IMR-90 (cell line): ENCODE measurements around the gene S100Z. TPM values are rescaled to one million over a fixed set of nuclear protein-coding genes. Genes with fewer than 3 reads are reported as not detected.

Experiments used
- ATAC-seq: fragments of 200-7000 bp; cut with Tn5 transposase; 2 replicates; pipeline ENCODE4 v1.9.1; 2020; ENCODE audit warnings: low read depth, mild to moderate bottlenecking, moderate library complexity
- BruUV-seq: library from RNA; stranded (reverse); fragments of 400-500 nt; replicated peaks from 2 replicates; lab custom pipeline; 2021; lab: Mats Ljungman, UMichigan
- CTCF ChIA-PET: fragments of 300-600 bp; formaldehyde crosslinking; extraction: SDS; loops from one replicate; lab custom pipeline; 2021; ENCODE audit warnings: antibody characterized with exemption; lab: Yijun Ruan, JAX
- POLR2A ChIA-PET: fragments of 300-600 bp; sonication (Branson Sonifier 250); formaldehyde crosslinking; loops from one replicate; lab custom pipeline; 2022; ENCODE audit warnings: antibody characterized with exemption; ENCODE audit not compliant: unreplicated experiment; lab: Charles Lee
- DNase-seq: peaks from one replicate; pipeline ENCODE4 v3.0.0; 2013
- H2AFZ ChIP-seq: replicated peaks from 2 replicates; pipeline ENCODE3; 2013; ENCODE audit warnings: low read length, mild to moderate bottlenecking; ENCODE audit not compliant: poor library complexity
- H2AK5ac ChIP-seq: 2 replicates; pipeline ENCODE4 v1.6.1; 2013; ENCODE audit warnings: low read depth, low read length, inconsistent platforms
- H2AK9ac ChIP-seq: replicated peaks from 2 replicates; pipeline ENCODE3; 2013; ENCODE audit warnings: mild to moderate bottlenecking, low read depth, low read length, moderate library complexity; ENCODE audit not compliant: poor library complexity
- H2BK120ac ChIP-seq: 2 replicates; pipeline ENCODE4 v1.6.1; 2013; ENCODE audit warnings: low read depth, low read length, inconsistent platforms
- H2BK15ac ChIP-seq: 3 replicates; pipeline ENCODE4 v1.6.1; 2013; ENCODE audit warnings: low read depth, low read length, inconsistent platforms
- H2BK20ac ChIP-seq: 2 replicates; pipeline ENCODE4 v1.6.1; 2013; ENCODE audit warnings: low read depth, mild to moderate bottlenecking, inconsistent platforms, low read length, moderate library complexity
- H2BK5ac ChIP-seq: 2 replicates; pipeline ENCODE4 v1.6.1; 2013; ENCODE audit warnings: mild to moderate bottlenecking, low read depth, low read length, inconsistent platforms; ENCODE audit not compliant: poor library complexity, severe bottlenecking
- H3K14ac ChIP-seq: replicated peaks from 2 replicates; pipeline ENCODE4 v1.6.1; 2013; ENCODE audit warnings: low read depth, low read length, inconsistent platforms
- H3K18ac ChIP-seq: 2 replicates; pipeline ENCODE4 v1.6.1; 2013; ENCODE audit warnings: low read depth, low read length, control low read depth
- H3K23ac ChIP-seq: 2 replicates; pipeline ENCODE4 v1.6.1; 2013; ENCODE audit warnings: low read depth, low read length, inconsistent platforms
- H3K27ac ChIP-seq: 2 replicates; pipeline ENCODE4 v1.5.1; 2013; ENCODE audit warnings: mild to moderate bottlenecking, control low read depth, low read length; ENCODE audit not compliant: insufficient read depth
- H3K27me3 ChIP-seq: 2 replicates; pipeline ENCODE4 v1.6.1; 2013; ENCODE audit warnings: low read length; ENCODE audit not compliant: control insufficient read depth, insufficient read depth
- H3K36me3 ChIP-seq: 2 replicates; pipeline ENCODE4 v1.6.1; 2013; ENCODE audit warnings: low read length, mixed read lengths; ENCODE audit not compliant: control insufficient read depth, insufficient read depth
- H3K4ac ChIP-seq: 2 replicates; pipeline ENCODE4 v1.6.1; 2013; ENCODE audit warnings: low read depth, low read length, inconsistent platforms
- H3K4me1 ChIP-seq: 2 replicates; pipeline ENCODE4 v1.6.1; 2013; ENCODE audit warnings: low read length, mixed read lengths; ENCODE audit not compliant: control insufficient read depth, insufficient read depth
- H3K4me2 ChIP-seq: 2 replicates; pipeline ENCODE4 v1.6.1; 2013; ENCODE audit warnings: low read depth, mild to moderate bottlenecking, control low read depth, low read length, moderate library complexity
- H3K4me3 ChIP-seq: 2 replicates; pipeline ENCODE4 v1.5.1; 2013; ENCODE audit warnings: low read depth, mild to moderate bottlenecking, control low read depth, low read length, moderate library complexity; ENCODE audit not compliant: insufficient read depth
- H3K56ac ChIP-seq: 2 replicates; pipeline ENCODE4 v1.6.1; 2013; ENCODE audit warnings: low read length, inconsistent platforms; ENCODE audit not compliant: insufficient read depth; ENCODE audit errors: extremely low read depth
- H3K79me1 ChIP-seq, 2 experiments: 2 replicates each; pipeline ENCODE4 v1.6.1; 2013; ENCODE audit warnings: low read length in 2 of 2, inconsistent platforms in 1 of 2, low read depth in 1 of 2
- H3K9ac ChIP-seq: 2 replicates; pipeline ENCODE4 v1.6.1; 2013; ENCODE audit warnings: low read depth, low read length, control low read depth
- H3K9me1 ChIP-seq: 2 replicates; pipeline ENCODE4 v1.6.1; 2013; ENCODE audit warnings: low read length, inconsistent platforms; ENCODE audit not compliant: insufficient read depth
- H3K9me3 ChIP-seq: 2 replicates; pipeline ENCODE4 v1.6.1; 2013; ENCODE audit warnings: low read length; ENCODE audit not compliant: control insufficient read depth, insufficient read depth
- H4K20me1 ChIP-seq: 2 replicates; pipeline ENCODE4 v1.6.1; 2013; ENCODE audit warnings: low read length, inconsistent platforms; ENCODE audit not compliant: insufficient read depth
- H4K5ac ChIP-seq: 2 replicates; pipeline ENCODE4 v1.6.1; 2013; ENCODE audit warnings: mild to moderate bottlenecking, low read depth, low read length, control low read depth
- H4K8ac ChIP-seq, 2 experiments: 2 replicates each; pipeline ENCODE4 v1.6.1; 2013; ENCODE audit warnings: low read depth in 2 of 2, low read length in 2 of 2, control low read depth in 1 of 2, inconsistent platforms in 1 of 2
- H4K91ac ChIP-seq: 2 replicates; pipeline ENCODE4 v1.6.1; 2013; ENCODE audit warnings: low read depth, low read length, inconsistent platforms; ENCODE audit not compliant: insufficient read depth
- CHD1 ChIP-seq: IDR thresholded peaks from 2 replicates; pipeline ENCODE4 v1.6.1; 2012; ENCODE audit warnings: low read depth, low read length, improper control_type of control experiment
- FOS ChIP-seq: fragments of 150-350 bp; IDR thresholded peaks from 2 replicates; pipeline ENCODE4 v1.6.1; 2016; ENCODE audit warnings: low read depth, low read length
- MXI1 ChIP-seq: IDR thresholded peaks from 2 replicates; pipeline ENCODE4 v1.6.1; 2012; ENCODE audit warnings: low read depth, mild to moderate bottlenecking, low read length, moderate library complexity, borderline replicate concordance
- NFE2L2 ChIP-seq: fragments of 150-350 bp; IDR thresholded peaks from 2 replicates; pipeline ENCODE4 v1.6.1; 2016; ENCODE audit warnings: low read depth, mild to moderate bottlenecking, low read length
- POLR2A ChIP-seq: IDR thresholded peaks from 2 replicates; pipeline ENCODE4 v1.6.1; 2012; ENCODE audit warnings: mild to moderate bottlenecking, low read depth, low read length
- RAD21 ChIP-seq: IDR thresholded peaks from 2 replicates; pipeline ENCODE4 v1.6.1; 2012; ENCODE audit warnings: low read length, improper control_type of control experiment
- SMC3 ChIP-seq: fragments of 150-350 bp; IDR thresholded peaks from 2 replicates; pipeline ENCODE4 v1.6.1; 2016; ENCODE audit warnings: low read depth, mild to moderate bottlenecking, antibody characterized with exemption, low read length, moderate library complexity
- USF2 ChIP-seq: fragments of 150-350 bp; IDR thresholded peaks from 2 replicates; pipeline ENCODE4 v1.6.1; 2017; ENCODE audit warnings: mild to moderate bottlenecking, antibody characterized with exemption, low read length, low read depth
- WGBS, 2 experiments: methylation state at CpG; one replicate each; pipeline versions ENCODE4 v1.1.5 to v1.1.7; 2013; ENCODE audit warnings: missing lambda C conversion rate in 2 of 2; ENCODE audit not compliant: insufficient read length in 1 of 2; ENCODE audit errors: extremely low coverage in 2 of 2; 5-methylcytosine and 5-hydroxymethylcytosine counted together
- dilution Hi-C: fragments of 300-500 bp; cut with HindIII; formaldehyde crosslinking; loops from one replicate; pipeline ENCODE4 v1.14.3; 2018; ENCODE audit warnings: low sequenced_read_pairs; ENCODE audit not compliant: unreplicated experiment
- in situ Hi-C: fragments of 300-500 bp; cut with MboI; formaldehyde crosslinking; loops from 3 replicates; pipeline ENCODE4 v1.14.3; 2019; ENCODE audit warnings: low sequenced_read_pairs, inconsistent platforms, mixed read lengths
- intact Hi-C: fragments of 100-400 bp; cut with micrococcal nuclease; formaldehyde crosslinking; loops from 2 replicates; pipeline ENCODE4 v1.10.0; 2022
- polyA plus RNA-seq, 3 experiments: library from polyadenylated mRNA; depleted of rRNA; stranded (reverse); fragments of >200 nt; gene quantifications; 2 replicates each; pipeline ENCODE4 v1.2.3, GENCODE V29; 2012; ENCODE audit warnings: low replicate concordance in 1 of 3
- total RNA-seq: library from RNA; depleted of rRNA; stranded (reverse); fragments of >200 nt; gene quantifications from 2 replicates; pipeline ENCODE4 v1.2.3, GENCODE V29; 2012
- TF ChIP-seq, protein P1 (sequence below): fragments of 150-350 bp; IDR thresholded peaks from 2 replicates; pipeline ENCODE4 v1.6.1; 2016; ENCODE audit warnings: low read depth, mild to moderate bottlenecking, low read length, moderate library complexity, borderline replicate concordance

The S100Z gene
- total and polyA plus RNA-seq, 2 of the 4 experiments (the other 2 are of a cell fraction) = not detected

DNA sequence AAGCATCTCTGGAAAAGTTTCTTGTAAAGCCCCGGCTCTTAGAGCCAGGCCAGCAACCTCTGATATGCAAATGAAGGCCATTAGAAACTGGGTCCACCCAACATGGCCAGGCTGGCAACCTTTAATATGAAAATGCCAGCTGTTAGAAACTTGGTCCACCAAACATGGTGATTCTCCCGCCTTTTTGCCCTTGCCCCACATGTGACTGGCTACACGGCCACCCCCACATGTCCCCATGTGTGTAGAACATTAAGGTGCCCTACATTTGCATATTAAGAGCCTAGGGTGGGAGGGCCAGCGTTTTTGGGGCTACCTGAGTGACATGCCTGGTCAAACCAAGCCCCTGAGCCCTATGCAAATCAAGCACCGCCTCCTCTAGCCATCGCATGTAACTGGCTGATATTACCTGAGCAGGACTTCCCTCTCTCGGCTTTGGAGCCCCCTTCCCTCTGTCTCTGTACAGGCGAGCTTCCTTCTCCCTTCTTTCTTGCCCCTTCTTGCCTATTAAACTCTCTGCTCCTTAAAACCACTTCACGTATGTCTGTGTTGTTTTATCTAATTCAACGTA, 39.0 kb downstream of the S100Z start:
- intact Hi-C loops (no loop called here), dilution Hi-C loops (no loop called here), in situ Hi-C loops (loop anchor here (25.0 kb wide), 1 partner anchor 348 kb away; no protein-coding TSS in a partner anchor)
- no peak overlapping the region for H2BK120ac ChIP-seq
- no peaks in the 10 kb centered on the region for H3K36me3 ChIP-seq
- H3K9ac ChIP-seq = no peak overlapping the region
- CTCF ChIA-PET = no interaction called here
- BruUV-seq = no TSS peak
- H3K27ac ChIP-seq = no peak overlapping the region
- H2BK20ac ChIP-seq = no peak overlapping the region
- no peaks in the 10 kb centered on the region for H3K9me1 ChIP-seq
- no peak overlapping the region for H2AFZ ChIP-seq
- H2AK9ac ChIP-seq = no peak overlapping the region
- H4K5ac ChIP-seq = no peak overlapping the region
- no peak overlapping the region for H3K4me2 ChIP-seq
- DNase-seq (no peak), ATAC-seq (no peak)
- H3K18ac ChIP-seq = no peak overlapping the region
- no peak overlapping the region for H4K91ac ChIP-seq
- H3K4me3 ChIP-seq = no peak overlapping the region
- H3K9me3 ChIP-seq = no peaks in the 10 kb centered on the region
- H2BK15ac ChIP-seq = no peak overlapping the region
- no peaks in the 10 kb centered on the region for H3K79me1 ChIP-seq
- POLR2A ChIA-PET = interaction anchor here (0.5 kb wide), 1 partner anchor 1285 kb away, joined by 3 read pairs; no protein-coding TSS in a partner anchor
- no peak overlapping the region for H2BK5ac ChIP-seq
- H3K56ac ChIP-seq = no peak overlapping the region
- no peak overlapping the region for H3K14ac ChIP-seq
- H3K4me1 ChIP-seq = no peaks in the 10 kb centered on the region
- WGBS, 2 experiments = 93% methylated on average over 4 of the region's 10 CpGs; no CpG with 5 or more reads in 1 of the 2 experiments
- no peak overlapping the region for H2AK5ac ChIP-seq
- no peak overlapping the region for H3K4ac ChIP-seq
- H4K20me1 ChIP-seq = no peaks in the 10 kb centered on the region
- no peak overlapping the region for H3K23ac ChIP-seq
- H4K8ac ChIP-seq = no peak overlapping the region
- peaks cover 19% of the 10 kb centered on the region for H3K27me3 ChIP-seq
- TF ChIP-seq MXI1 = no peak
- TF ChIP-seq, protein P1, sequence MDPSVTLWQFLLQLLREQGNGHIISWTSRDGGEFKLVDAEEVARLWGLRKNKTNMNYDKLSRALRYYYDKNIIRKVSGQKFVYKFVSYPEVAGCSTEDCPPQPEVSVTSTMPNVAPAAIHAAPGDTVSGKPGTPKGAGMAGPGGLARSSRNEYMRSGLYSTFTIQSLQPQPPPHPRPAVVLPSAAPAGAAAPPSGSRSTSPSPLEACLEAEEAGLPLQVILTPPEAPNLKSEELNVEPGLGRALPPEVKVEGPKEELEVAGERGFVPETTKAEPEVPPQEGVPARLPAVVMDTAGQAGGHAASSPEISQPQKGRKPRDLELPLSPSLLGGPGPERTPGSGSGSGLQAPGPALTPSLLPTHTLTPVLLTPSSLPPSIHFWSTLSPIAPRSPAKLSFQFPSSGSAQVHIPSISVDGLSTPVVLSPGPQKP = no peak
- TF ChIP-seq NFE2L2 = no peak
- no peak for TF ChIP-seq CHD1
- TF ChIP-seq POLR2A = no peak
- no peak for TF ChIP-seq SMC3
- no peak for TF ChIP-seq FOS
- TF ChIP-seq RAD21 = no peak
- TF ChIP-seq USF2 = no peak
